ENCODE data around the gene IFITM10.

The IFITM10 gene

GRCh38 chr11:1780700-1781592 lies 30.6 kb upstream of the IFITM10 start:
- DNase-seq = no peak
- H3K27me3 Mint-ChIP-seq = no peaks in the 10 kb centered on the region
- no peaks in the 10 kb centered on the region for H3K9me3 Mint-ChIP-seq
- no peak overlapping the region for H3K27ac Mint-ChIP-seq
- ATAC-seq = no peak
- no peak overlapping the region for H3K4me3 Mint-ChIP-seq
- peaks cover 6% of the 10 kb centered on the region for H3K4me1 Mint-ChIP-seq

- ATAC-seq (no peak), DNase-seq (no peak)
- Mint-ChIP-seq H3K4me1 (peaks cover 6% of the 10 kb centered on the region), H3K27me3 (no peaks in the 10 kb centered on the region), H3K4me3 (no peak overlapping the region), H3K9me3 (no peaks in the 10 kb centered on the region), H3K27ac (peak overlapping the region; percentile 27 to 37)
Measured at GRCh38 chr11:1779806-1780699, 29.7 kb upstream of the IFITM10 start.

GRCh38 chr11:1779034-1779805 lies 28.8 kb upstream of the IFITM10 start:
- peaks cover 6% of the 10 kb centered on the region for H3K4me1 Mint-ChIP-seq
- ATAC-seq (no peak), DNase-seq (no peak)
- no peak overlapping the region for H3K4me3 Mint-ChIP-seq
- H3K27me3 Mint-ChIP-seq = no peaks in the 10 kb centered on the region
- no peaks in the 10 kb centered on the region for H3K9me3 Mint-ChIP-seq
- peak overlapping the region; percentile 35 to 68 for H3K27ac Mint-ChIP-seq

GRCh38 chr11:1778141-1778911 lies 27.9 kb upstream of the IFITM10 start:
- Mint-ChIP-seq H3K27me3 (no peaks in the 10 kb centered on the region), H3K4me3 (no peak overlapping the region), H3K9me3 (no peaks in the 10 kb centered on the region), H3K4me1 (peaks cover 12% of the 10 kb centered on the region), H3K27ac (no peak overlapping the region)
- no peak for ATAC-seq
- no peak for DNase-seq

GRCh38 chr11:1777737-1778136 lies 27.3 kb upstream of the IFITM10 start:
- H3K27ac Mint-ChIP-seq = peak overlapping the region in 1 of 2 donors; percentile 82
- no peaks in the 10 kb centered on the region for H3K27me3 Mint-ChIP-seq
- no peaks in the 10 kb centered on the region for H3K9me3 Mint-ChIP-seq
- ATAC-seq (no peak), DNase-seq (no peak)
- no peak overlapping the region for H3K4me3 Mint-ChIP-seq
- H3K4me1 Mint-ChIP-seq = peaks cover 18% of the 10 kb centered on the region

- Mint-ChIP-seq H3K4me1 (peaks cover 24% of the 10 kb centered on the region), H3K4me3 (no peak overlapping the region), H3K27me3 (no peaks in the 10 kb centered on the region), H3K27ac (peak overlapping the region in 1 of 2 donors; percentile 82), H3K9me3 (no peaks in the 10 kb centered on the region)
- no peak for ATAC-seq
- no peak for DNase-seq
Measured at GRCh38 chr11:1776944-1777715, 26.7 kb upstream of the IFITM10 start.

GRCh38 chr11:1776331-1776851 lies 26.0 kb upstream of the IFITM10 start:
- no peak overlapping the region for H3K4me3 Mint-ChIP-seq
- H3K4me1 Mint-ChIP-seq = peaks cover 29% of the 10 kb centered on the region
- no peak overlapping the region for H3K27ac Mint-ChIP-seq
- H3K9me3 Mint-ChIP-seq = no peaks in the 10 kb centered on the region
- H3K27me3 Mint-ChIP-seq = no peaks in the 10 kb centered on the region
- no peak for DNase-seq
- no peak for ATAC-seq

GRCh38 chr11:1774886-1775285 lies 24.5 kb upstream of the IFITM10 start:
- DNase-seq (no peak), ATAC-seq (no peak)
- Mint-ChIP-seq H3K27me3 (no peaks in the 10 kb centered on the region), H3K4me1 (peaks cover 23% of the 10 kb centered on the region), H3K27ac (peak overlapping the region in 1 of 2 donors; percentile 50), H3K9me3 (no peaks in the 10 kb centered on the region), H3K4me3 (no peak overlapping the region)

GRCh38 chr11:1773994-1774550 lies 23.7 kb upstream of the IFITM10 start:
- Mint-ChIP-seq H3K4me3 (no peak overlapping the region), H3K4me1 (peaks cover 23% of the 10 kb centered on the region), H3K27ac (peak overlapping the region in 1 of 2 donors; percentile 4), H3K9me3 (no peaks in the 10 kb centered on the region), H3K27me3 (no peaks in the 10 kb centered on the region)
- ATAC-seq = no peak
- DNase-seq = no peak

- Mint-ChIP-seq H3K4me3 (peak overlapping the region in 1 of 2 donors; percentile 30), H3K9me3 (no peaks in the 10 kb centered on the region), H3K27me3 (no peaks in the 10 kb centered on the region), H3K27ac (peak overlapping the region in 1 of 2 donors; percentile 83), H3K4me1 (peaks cover 29% of the 10 kb centered on the region)
- ATAC-seq (no peak), DNase-seq (no peak)
Measured at GRCh38 chr11:1773131-1773993, 23.0 kb upstream of the IFITM10 start.

GRCh38 chr11:1772270-1773130 lies 22.1 kb upstream of the IFITM10 start:
- Mint-ChIP-seq H3K9me3 (no peaks in the 10 kb centered on the region), H3K27ac (peak overlapping the region in 1 of 2 donors; percentile 95), H3K4me3 (peak overlapping the region; percentile 58 to 67), H3K4me1 (peaks cover 37% of the 10 kb centered on the region), H3K27me3 (no peaks in the 10 kb centered on the region)
- DNase-seq (peak; percentile 42 to 59), ATAC-seq (peak; percentile 88)

- Mint-ChIP-seq H3K27me3 (no peaks in the 10 kb centered on the region), H3K9me3 (no peaks in the 10 kb centered on the region), H3K4me1 (peaks cover 37% of the 10 kb centered on the region), H3K27ac (peak overlapping the region in 1 of 2 donors; percentile 34), H3K4me3 (no peak overlapping the region)
- ATAC-seq (no peak), DNase-seq (no peak)
Measured at GRCh38 chr11:1771700-1772099, 21.3 kb upstream of the IFITM10 start.

All from stimulated activated naive CD8-positive, alpha-beta T cell treated with anti-CD3 and anti-CD28 coated beads, Interleukin-15, amount 100 ng/mL, for 72 hours (primary cell).